ENCODE data around the gene OR10A6.

OR10A6 gene

GRCh38 chr11:7893796-7894195 lies 37.3 kb downstream of the OR10A6 start:
- TF ChIP-seq EZH2 (IDR thresholded peaks at IDR 0.05; ENCODE audit: borderline replicate concordance, low read depth, low read length, severe bottlenecking): no peak
- TF ChIP-seq, protein P1, sequence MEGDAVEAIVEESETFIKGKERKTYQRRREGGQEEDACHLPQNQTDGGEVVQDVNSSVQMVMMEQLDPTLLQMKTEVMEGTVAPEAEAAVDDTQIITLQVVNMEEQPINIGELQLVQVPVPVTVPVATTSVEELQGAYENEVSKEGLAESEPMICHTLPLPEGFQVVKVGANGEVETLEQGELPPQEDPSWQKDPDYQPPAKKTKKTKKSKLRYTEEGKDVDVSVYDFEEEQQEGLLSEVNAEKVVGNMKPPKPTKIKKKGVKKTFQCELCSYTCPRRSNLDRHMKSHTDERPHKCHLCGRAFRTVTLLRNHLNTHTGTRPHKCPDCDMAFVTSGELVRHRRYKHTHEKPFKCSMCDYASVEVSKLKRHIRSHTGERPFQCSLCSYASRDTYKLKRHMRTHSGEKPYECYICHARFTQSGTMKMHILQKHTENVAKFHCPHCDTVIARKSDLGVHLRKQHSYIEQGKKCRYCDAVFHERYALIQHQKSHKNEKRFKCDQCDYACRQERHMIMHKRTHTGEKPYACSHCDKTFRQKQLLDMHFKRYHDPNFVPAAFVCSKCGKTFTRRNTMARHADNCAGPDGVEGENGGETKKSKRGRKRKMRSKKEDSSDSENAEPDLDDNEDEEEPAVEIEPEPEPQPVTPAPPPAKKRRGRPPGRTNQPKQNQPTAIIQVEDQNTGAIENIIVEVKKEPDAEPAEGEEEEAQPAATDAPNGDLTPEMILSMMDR (IDR thresholded peaks at IDR 0.05; ENCODE audit: borderline replicate concordance, extremely low read depth, low read length, poor library complexity, severe bottlenecking): no peak
- peaks cover 10% of the 10 kb centered on the region for H3K27me3 ChIP-seq (ENCODE audit: insufficient read depth, low read length, poor library complexity)
- no peaks in the 10 kb centered on the region for H3K36me3 ChIP-seq (ENCODE audit: insufficient read depth, low read length)
- no peak overlapping the region for H3K4me2 ChIP-seq (ENCODE audit: insufficient read depth, low read length)
- H3K79me2 ChIP-seq (ENCODE audit: insufficient read depth, low read length): no peaks in the 10 kb centered on the region
- no peak overlapping the region for H3K4me3 ChIP-seq (ENCODE audit: low read depth in 1 of 2, low read length in 2 of 2)
- ATAC-seq (ENCODE audit: insufficient read depth, low read depth) (no peak), DNase-seq (no peak)
- H3K4me1 ChIP-seq (ENCODE audit: insufficient read depth, low read length): 0 out of 2 replicates have a peak, but pooled peaks cover 5% of the 10 kb centered on the region
- H2AFZ ChIP-seq (ENCODE audit: low read depth, low read length): peak overlapping the region; percentile 86; the same call in 1 of the 2 replicates
- H3K27ac ChIP-seq (ENCODE audit: low read length): no peak overlapping the region
- H3K9ac ChIP-seq (ENCODE audit: low read depth, low read length): no peak overlapping the region
- H4K20me1 ChIP-seq (ENCODE audit: insufficient read depth, low read length): no peaks in the 10 kb centered on the region
- no peaks in the 10 kb centered on the region for H3K9me3 ChIP-seq (ENCODE audit: insufficient read depth, low read length, severe bottlenecking)

GRCh38 chr11:7892840-7893254 lies 38.2 kb downstream of the OR10A6 start:
- 0 out of 2 replicates have a peak, but pooled peaks cover 5% of the 10 kb centered on the region for H3K4me1 ChIP-seq (ENCODE audit: insufficient read depth, low read length)
- ATAC-seq (ENCODE audit: insufficient read depth, low read depth) (peak; percentile 76), DNase-seq (peak; percentile 5)
- no peaks in the 10 kb centered on the region for H4K20me1 ChIP-seq (ENCODE audit: insufficient read depth, low read length)
- no peaks in the 10 kb centered on the region for H3K79me2 ChIP-seq (ENCODE audit: insufficient read depth, low read length)
- H3K9ac ChIP-seq (ENCODE audit: low read depth, low read length): no peak overlapping the region
- H3K9me3 ChIP-seq (ENCODE audit: insufficient read depth, low read length, severe bottlenecking): no peaks in the 10 kb centered on the region
- TF ChIP-seq EZH2 (IDR thresholded peaks at IDR 0.05; ENCODE audit: borderline replicate concordance, low read depth, low read length, severe bottlenecking): no peak
- TF ChIP-seq, protein P1 (IDR thresholded peaks at IDR 0.05; ENCODE audit: borderline replicate concordance, extremely low read depth, low read length, poor library complexity, severe bottlenecking): peak; percentile 80
- no peak overlapping the region for H3K4me3 ChIP-seq (ENCODE audit: low read depth in 1 of 2, low read length in 2 of 2)
- no peaks in the 10 kb centered on the region for H3K36me3 ChIP-seq (ENCODE audit: insufficient read depth, low read length)
- H3K27me3 ChIP-seq (ENCODE audit: insufficient read depth, low read length, poor library complexity): peaks cover 10% of the 10 kb centered on the region
- no peak overlapping the region for H3K27ac ChIP-seq (ENCODE audit: low read length)
- peak overlapping the region; percentile 86 for H2AFZ ChIP-seq (ENCODE audit: low read depth, low read length)
- H3K4me2 ChIP-seq (ENCODE audit: insufficient read depth, low read length): no peak overlapping the region; the same call in 1 of the 2 replicates

DNA sequence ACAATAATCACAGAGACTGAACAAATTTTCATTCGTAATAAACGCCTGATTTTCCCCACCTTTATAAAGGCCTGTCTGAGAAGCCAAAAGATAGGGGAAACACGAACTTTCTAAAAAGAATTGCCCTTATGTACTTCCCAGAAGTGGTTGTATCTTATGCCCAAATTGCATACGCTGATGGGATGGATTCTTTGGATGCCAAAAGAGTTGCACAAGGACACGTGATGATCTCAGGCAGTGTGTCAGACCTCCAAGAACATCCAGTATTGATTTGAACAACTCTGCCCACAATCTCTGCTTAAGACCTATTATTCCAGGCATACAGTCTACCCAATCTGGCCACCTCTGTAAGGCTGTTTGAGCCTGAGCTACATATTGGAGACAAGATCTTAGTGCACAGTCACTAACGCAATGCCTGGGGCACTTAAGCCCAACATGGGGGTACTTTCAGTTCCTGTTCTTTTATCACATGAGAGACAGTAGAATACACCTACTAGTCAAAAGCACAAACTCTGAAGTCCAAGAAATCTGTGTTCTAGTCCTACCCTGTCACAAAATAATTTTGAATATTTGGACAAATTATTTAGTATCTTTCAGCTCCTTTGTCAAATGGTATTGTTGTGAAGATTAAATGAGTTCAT lies 38.9 kb downstream of the OR10A6 start:
- Histone ChIP-seq H3K4me2 (ENCODE audit: insufficient read depth, low read length) (no peak overlapping the region), H3K79me2 (ENCODE audit: insufficient read depth, low read length) (no peaks in the 10 kb centered on the region), H3K4me1 (ENCODE audit: insufficient read depth, low read length) (0 out of 2 replicates have a peak, but pooled peaks cover 5% of the 10 kb centered on the region), H3K27ac (ENCODE audit: low read length) (no peak overlapping the region), H2AFZ (ENCODE audit: low read depth, low read length) (no peak overlapping the region), H4K20me1 (ENCODE audit: insufficient read depth, low read length) (no peaks in the 10 kb centered on the region), H3K27me3 (ENCODE audit: insufficient read depth, low read length, poor library complexity) (peaks cover 10% of the 10 kb centered on the region), H3K36me3 (ENCODE audit: insufficient read depth, low read length) (no peaks in the 10 kb centered on the region), H3K4me3 (ENCODE audit: low read depth in 1 of 2, low read length in 2 of 2) (no peak overlapping the region), H3K9me3 (ENCODE audit: insufficient read depth, low read length, severe bottlenecking) (no peaks in the 10 kb centered on the region), H3K9ac (ENCODE audit: low read depth, low read length) (no peak overlapping the region)
- DNase-seq (no peak), ATAC-seq (ENCODE audit: insufficient read depth, low read depth) (no peak)
- TF ChIP-seq, protein P1 (IDR thresholded peaks at IDR 0.05; ENCODE audit: borderline replicate concordance, extremely low read depth, low read length, poor library complexity, severe bottlenecking): no peak
- no peak for TF ChIP-seq EZH2 (IDR thresholded peaks at IDR 0.05; ENCODE audit: borderline replicate concordance, low read depth, low read length, severe bottlenecking)

Measured in DND-41 (cell line).